ENCODE measurements around the gene SGTA.

GRCh38 chr19:2775556-2776430 is 7.3 kb downstream of the SGTA start:
- TF ChIP-seq CTCF (IDR thresholded peaks at IDR 0.05) (no peak), POLR2A (IDR thresholded peaks at IDR 0.05) (no peak)
